NCI-H1694 treated with DMSO at 0.1 percent for 48 hours (cell line): ENCODE data around the gene PLOD2.

ENCODE experiments used
- DNase-seq: peaks from one replicate; lab custom pipeline; 2025; lab: John Stamatoyannopoulos, UW

PLOD2 gene

DNA sequence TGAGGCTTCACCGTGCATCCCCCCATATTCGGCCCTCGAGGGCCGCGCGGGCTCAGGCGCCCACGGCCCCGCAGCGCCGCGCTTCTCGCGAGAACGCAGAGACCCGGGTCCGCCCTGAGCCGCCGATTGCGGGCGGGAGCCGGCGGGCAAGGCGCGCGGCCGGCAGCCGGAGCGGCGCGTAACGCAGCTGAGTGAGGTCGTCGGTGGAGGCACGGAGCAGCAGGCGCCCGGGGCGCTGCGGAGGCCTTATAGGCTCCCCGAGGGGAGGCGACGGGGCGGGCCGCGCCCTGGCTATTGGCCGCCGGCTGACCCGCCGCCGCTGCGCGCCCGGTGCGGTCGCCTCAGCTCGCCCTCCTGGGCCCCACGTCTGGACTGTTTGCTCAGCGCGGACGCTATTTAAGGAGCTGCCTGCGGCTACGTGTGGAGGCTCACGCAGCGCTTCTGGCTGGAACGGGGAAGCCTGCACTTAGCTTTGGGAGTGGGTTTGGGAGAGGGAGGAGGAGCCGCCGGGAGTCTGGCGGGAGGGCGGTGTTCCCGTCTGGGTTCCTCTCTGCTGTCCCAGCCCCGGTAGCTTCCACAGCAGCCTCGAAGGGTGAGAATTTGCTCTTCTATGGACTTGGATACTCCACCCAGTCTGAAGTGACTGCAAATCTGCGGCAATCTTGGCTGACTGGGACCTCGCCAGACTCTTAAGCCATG is at the start of gene PLOD2:
PLOD2 (minus strand) TSS at position 221 of the 699 bp plus-strand sequence; CDS start at position 26, 195 bp downstream.
- DNase-seq, result peak; percentile 35

DNA sequence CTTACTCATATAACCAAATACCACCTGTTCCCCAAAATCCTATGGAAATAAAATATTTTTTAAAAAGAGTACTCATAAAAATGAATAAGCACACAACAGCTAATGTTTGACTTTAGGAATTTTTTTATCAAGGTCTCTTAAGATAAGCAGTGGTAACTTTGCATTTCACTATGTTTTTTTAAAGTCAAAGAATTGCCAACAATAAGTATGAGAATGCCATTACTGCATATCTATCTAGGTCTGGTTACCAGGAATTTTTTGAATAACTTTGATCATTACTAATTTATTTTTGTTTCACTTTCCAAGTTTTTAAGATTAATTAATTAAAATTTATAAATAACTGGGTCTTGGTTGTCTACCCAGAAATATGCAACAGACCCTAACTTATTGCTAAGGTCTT is 48.4 kb upstream of the PLOD2 start:
- DNase-seq, result no peak

DNA sequence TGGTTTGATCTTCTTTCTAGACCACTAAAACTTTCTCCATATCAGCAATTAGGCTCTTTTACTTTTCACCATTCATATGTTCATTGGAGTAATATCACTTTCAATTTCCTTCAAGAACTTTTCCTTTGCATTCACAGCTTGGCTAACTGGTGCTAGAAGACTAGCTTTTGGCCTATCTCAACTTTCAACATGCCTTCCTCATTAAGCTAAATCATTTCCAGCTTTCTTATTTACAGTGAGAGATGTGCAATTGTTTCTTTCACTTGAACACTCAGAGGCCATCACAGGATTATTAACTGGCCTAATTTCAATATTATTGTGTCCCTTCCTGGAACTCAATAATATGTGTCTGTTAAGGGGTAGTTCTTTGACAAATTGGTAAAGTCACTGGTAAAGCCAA is 42.8 kb upstream of the PLOD2 start:
- no peak for DNase-seq

DNA sequence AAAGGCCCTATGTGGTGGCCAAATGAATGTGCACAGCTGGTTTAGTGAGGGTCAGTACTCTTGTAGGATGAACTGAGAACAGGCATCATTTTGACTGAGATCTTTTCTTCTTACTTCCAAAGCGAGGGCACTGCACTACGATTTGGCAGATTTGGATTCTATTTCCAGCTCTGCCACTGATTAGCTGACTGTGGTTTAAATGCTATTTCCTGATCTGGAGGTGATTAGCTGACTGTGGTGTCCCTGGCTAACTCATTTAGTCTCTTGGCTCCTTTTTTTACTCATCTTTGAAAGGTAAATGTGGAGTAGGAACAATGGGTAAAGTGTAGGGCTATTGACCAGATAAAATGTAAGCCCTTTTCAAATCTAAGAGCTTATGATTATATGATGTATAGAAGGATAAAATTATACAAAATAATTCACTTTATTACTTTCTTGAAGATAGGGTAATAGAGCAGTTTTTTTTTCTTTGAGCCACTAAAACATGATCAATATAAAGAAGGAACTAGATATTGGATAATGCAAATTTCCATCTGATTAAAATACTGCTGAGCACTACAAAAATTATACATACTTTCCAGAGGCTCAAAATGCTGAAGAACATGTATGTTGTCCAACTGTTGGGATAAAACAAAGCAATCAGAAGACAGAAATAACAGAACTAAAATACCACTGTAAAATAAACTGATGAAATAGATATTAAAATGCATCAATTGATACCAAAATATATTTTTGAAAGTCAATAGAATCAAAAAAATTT is 39.7 kb upstream of the PLOD2 start:
- no peak for DNase-seq

DNA sequence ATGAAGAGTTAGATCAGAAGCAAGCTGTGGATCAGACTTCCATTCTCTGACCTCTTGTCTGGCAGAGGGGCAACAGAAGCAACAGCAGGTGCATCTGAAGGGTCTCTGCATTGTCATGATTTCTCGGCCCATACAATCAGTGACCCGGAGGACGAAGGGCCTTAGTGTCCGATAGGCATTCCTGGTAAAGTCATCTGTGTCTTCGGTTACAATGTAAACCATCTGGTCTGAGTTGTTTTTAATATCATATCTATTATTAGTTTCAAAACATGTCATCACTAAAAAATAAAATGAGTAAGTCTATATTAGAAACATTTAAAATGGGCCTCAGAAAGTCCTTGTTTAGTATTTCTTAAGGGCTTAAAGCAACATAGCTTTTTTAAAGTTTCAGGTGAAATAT is 38.8 kb upstream of the PLOD2 start:
- DNase-seq, result no peak

DNA sequence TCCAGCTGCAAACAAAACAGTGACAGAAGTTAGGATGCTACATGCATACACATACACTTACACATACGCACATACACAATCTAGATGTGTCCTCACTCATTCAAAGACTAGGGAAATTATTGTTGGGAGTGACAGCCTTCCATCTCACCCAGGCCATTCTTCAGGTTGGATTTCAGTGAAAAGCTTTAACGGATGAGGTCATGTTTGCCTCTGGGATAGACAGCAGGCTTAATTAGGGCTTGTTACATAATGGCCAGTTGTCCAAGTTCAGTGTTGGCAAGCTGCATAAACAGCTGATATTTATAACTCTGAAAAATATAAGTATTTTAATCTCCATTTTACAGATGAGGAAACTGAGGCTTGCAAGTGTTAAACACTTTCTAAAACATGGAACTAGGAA is 35.8 kb upstream of the PLOD2 start:
- DNase-seq, result no peak

DNA sequence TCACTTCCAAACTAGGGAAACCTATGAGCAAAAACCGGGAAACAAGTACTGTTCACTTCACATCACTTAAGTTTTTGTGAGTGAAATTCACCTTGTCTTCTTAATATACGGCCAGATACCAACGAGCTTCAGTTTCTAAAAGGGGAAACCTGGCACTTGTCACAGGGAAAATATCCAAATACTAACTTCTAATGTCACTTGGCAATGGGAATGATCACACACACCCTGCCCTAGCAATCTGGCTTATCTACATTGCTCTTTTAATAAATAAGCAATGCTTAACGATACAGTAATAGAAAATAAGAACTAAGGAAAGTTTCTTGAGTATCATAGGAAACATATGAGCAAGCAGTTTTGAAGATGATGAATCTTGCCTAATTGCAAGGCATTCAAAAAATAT is 34.6 kb upstream of the PLOD2 start:
- no peak for DNase-seq

DNA sequence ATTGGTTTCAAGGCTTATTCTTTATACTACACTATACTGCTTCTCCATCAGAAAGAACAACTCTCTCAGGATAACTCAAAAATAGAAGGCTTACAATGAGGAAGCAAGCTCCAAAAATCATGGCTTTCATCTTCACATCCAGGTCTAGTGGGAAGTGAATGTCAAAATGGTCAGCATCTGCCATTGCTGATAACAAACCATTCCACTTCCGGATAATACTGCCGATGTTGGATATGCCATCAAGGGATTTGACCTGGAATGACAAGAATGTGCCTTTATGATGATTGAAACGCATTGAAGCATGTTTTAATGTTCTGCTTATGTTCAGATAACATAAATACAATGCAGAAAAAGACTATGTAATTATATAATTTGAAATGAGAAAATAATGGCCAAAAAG is 34.0 kb upstream of the PLOD2 start:
- no peak for DNase-seq

DNA sequence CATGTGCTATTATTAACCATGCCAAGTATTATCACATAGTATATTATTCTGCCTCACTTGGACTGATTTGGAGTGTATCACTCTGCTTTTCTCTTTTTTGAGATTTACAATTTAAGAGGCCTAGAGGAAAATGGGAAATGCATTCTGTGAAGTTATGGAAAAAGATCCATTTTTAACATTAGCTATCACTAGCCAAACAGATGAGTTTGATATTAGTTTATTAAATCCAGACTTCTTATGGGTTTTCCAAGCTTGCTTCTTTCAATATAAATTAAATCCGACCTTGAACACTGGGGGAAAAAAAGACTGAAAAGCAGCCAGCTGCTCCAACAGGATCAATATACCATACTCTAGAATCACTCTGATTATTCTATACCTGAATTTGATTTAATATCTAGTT is 30.1 kb upstream of the PLOD2 start:
- no peak for DNase-seq

DNA sequence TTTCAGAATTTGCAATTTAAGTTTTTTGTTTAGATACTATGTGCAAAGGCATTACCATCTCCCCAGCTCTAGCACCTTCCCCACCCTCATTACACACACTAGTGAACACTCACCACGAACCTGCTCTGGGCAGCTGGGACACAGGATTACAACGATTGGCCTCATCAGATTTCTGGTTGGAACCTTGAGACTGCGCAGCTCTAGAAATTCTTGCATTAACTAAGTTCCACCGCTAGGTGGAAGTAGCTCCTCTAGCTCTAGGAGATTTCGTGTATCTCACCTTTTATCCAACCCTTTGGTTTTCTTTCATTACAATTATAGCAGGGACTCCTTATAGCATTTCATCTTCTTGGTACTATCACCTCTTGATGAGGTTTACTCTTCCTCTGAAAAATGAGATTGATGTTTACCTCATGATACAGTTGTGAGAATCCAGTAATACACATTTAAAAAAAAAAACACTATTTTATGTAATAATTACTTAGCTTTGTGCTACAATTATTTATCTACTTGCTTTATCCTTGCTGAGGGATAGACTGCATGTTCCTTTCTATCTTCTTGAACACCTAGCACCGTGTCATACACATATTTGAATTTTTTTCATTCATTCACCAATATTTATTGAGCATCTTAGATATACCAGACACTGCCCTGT is 28.7 kb upstream of the PLOD2 start:
- peak; percentile 74 for DNase-seq

DNA sequence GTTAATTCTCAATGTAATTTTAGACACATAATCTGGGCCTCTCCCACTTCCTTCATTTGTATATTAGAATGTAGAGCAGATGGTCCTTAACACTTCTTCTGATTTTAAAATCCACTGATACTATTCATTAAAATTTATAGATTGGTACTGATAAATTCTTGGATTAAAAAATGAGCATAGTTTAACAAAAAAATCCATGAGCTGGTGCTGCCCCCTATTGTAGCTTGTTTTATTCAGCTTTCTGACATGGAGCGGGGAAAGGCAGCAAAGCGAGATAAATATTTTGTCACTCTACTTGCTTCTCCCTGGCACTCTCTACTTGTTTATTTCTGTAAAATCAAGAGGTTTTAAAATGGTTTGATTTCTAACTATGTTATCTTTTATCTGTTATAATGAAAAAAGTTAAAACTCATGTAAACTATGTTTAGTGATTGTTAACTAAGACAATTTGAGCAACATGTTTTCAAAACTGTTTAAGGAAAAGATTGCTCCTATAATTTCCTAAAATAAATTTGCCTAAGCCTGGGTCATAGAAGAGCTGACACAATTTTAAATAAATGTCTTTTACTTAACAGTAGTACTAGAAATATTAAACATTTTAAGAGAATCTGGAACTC is 26.5 kb upstream of the PLOD2 start:
- peak; percentile 31 for DNase-seq

DNA sequence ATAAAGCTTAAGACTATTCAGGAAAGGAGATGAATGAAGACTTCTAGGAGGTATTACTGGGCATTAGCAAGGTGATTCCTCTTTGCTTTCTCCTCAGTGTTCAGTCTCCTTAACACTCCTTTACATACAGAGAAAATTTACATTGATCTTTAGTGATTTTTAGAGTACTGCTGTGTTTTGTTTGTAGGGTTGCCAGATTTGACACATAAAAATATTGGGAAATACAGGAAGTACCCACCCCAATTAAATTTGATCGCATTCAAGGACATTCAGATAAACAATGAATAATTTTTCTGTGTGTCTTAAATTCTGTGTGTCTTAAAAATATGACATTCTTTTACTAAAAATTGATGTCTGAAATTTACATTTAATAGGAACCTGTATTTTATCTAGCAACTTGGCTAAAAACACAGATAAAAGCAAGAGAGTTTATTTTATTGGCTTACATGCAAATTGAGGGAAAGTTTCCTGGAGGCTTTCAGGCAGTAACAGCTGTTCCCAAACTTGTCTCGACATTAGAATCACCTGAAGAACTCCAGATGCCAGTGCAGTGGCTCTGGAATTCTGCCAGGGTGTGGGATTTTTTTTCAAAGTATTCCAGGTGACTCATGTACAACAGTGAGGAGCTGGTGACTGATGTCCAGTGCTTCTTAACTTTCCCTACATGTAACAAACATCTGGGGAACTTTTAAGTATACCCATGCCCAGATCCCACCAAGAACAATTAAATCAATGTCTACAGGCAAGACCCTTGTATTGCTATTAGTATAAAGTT is 23.4 kb upstream of the PLOD2 start:
- no peak for DNase-seq

DNA sequence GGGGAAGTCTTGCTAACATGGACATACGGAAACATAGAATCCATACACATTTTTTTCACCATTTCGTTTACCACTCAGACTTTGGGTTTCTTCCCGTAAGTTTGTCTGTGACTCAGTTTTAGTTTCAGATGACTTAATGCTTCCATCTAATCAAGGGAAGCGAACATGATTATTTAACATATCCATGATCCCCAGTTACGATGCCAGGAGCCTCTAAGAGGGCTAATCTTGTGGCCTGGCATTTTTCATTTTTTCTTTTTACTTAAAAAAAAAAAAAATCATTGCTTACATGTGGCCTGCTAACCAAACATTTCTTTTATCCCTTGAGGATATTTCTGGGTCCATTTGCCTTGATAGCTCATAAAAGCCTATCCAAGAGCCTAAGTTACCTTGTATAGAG is 20.2 kb upstream of the PLOD2 start:
- DNase-seq, result no peak

DNA sequence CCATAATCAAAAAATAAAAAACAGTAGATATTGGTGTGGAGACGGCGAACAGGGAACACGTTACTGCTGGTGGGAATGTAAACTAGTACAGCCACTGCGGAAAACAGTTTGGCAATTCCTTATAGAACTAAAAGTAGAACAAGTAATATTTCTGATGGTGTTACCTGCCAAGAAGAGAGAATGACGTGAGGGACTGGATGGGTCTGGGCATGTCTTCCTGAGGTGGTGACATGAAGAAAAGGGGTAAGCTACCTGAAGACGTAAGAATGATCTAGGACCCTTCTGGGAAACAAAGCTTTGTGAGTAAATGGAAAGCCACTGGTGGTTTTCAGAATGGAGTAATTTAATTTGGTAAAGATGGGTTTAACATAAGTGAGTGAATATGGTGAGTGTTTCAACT is 19.4 kb upstream of the PLOD2 start:
- no peak for DNase-seq

DNA sequence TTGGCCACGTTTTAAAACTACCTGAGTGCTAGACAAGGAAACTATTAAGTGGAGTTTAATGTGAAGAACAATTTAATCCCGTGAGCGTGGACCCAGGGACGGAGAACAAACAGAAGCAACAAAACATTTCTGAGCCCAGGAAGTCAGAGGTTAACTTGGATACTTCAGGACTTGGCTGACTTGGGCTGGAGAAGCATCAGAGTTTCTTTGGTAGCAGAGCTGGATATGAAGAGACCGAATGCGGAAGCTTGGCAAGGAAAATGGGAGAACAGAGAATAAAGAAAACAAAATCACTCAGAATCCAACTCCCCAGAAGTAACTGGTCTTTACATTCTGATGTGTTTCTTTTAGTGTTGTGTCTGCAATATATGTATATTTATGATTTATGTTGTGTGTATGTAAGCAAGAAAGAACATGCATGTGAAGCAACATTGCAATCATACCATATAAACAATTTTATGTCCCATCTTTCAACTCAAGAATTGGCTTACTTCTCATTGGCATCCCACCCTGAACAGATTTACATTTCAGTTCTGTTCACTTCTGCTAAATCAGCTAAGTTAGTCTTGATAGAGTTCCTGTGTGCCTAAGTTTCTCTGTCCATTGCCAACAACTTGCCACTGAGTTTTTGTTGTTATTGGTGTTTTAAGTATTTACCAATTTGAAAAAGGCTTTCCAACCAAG is 17.2 kb upstream of the PLOD2 start:
- DNase-seq, result no peak

DNA sequence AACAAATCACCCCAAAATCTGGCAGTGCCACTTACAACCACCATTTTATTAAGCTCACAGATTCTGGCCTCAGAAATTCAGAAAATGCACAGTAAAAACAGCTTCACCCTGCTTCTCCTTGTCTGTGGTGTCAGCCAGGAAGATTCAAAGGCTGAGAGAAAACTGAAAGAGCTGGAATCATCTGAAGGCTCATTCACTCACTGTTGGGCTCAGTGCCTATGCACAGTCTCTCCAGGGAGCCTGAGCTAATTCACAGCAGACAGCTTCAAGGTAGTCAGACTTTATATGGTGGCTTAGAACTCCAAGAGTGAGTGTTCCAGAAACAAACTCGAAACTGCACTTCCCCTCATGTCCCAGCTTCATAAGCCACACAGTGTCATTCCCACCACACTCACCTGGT is 16.5 kb upstream of the PLOD2 start:
- no peak for DNase-seq

DNA sequence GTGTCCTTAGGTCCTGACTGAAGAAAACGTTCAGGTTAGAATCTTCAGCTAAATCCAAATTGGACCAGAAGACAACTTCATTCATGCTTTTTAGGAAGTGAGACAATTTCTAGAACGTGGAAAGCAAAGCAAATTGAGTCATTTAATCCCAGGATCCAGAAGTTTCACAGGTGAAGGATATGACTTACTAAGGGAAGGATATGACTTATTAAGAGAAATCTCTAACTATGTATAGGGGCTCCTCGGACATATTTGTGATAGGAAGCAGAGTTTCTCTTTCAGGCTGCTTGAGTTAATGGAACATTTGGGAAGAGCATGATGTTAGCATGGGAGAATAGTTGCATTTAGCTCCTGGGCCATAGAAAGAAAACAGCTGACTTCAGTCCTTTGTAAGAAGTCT is 16.1 kb upstream of the PLOD2 start:
- DNase-seq, result no peak

DNA sequence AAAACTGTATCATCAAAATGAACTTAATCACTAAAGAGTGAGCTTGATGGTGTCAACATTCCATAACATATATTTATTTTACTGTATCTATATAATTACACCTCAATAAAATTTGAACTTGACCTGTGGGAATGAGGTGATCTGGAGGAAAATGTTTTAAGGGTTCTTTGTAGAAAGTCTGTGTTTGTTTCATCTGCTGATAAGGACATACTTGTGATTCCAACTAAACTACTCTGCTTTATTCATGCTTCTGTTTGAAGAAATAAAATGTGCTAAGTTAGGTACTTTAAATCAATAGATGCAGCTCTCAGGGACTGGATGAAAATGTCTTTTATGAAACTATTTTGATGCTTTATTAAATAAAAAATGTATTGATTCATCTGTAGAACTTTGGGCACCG is 11.6 kb upstream of the PLOD2 start:
- no peak for DNase-seq

DNA sequence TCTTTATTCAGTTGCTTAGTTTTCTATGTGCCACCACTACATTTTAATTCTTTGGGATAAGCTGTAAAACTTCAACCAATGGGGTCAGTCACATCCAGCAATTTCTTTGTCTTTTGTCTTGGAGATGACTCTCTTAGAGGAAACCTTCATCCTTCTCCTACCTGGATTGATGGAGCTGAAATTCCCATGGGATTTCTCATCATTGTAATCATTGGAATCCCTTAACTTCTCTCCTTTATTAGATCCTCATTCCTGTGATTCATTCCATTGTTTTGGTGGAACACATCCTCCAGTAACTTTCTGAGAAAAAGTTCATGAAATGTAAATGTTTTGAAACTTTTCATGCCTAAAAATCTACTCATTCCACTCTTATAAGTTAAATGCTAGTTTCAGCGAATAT is 9.6 kb upstream of the PLOD2 start:
- no peak for DNase-seq

DNA sequence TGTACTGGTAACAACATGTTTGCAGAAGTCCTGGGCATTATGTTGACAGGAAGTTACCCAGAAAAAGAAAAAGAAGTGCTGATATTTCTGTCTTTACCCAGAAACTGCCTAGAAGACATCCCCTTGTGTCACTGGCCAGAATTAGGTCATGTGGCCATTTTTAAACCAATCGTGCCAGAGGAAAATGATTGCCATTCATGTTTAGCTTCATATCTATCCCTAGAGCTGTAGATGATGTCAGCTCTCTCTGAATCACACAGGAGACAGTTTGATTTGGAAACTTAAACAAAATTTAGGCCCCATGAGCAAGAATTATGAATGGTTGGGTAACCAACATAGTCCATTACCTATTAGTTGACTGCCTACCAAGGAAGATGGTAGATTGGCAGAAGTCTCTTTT is 8.9 kb upstream of the PLOD2 start:
- DNase-seq, result no peak

DNA sequence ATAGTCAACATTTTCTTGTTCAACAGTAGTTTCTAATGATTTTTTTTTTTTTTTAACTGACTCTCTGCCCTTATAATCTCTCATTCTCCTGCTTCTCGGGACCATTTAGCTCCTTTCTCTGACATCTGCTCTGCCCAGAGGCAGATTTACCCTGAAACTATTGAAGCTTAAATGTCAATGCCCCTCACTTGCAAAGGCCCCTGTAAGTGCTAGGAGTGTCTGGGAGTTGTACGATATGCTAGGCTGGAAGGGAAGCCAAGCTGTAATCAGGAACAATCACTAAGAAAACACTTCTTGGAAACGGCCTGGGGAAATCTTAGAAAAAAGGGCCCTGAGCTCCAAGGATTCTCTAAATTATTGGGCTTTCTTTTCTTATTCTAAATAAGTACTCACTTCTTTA is 5.8 kb upstream of the PLOD2 start:
- DNase-seq, result no peak

DNA sequence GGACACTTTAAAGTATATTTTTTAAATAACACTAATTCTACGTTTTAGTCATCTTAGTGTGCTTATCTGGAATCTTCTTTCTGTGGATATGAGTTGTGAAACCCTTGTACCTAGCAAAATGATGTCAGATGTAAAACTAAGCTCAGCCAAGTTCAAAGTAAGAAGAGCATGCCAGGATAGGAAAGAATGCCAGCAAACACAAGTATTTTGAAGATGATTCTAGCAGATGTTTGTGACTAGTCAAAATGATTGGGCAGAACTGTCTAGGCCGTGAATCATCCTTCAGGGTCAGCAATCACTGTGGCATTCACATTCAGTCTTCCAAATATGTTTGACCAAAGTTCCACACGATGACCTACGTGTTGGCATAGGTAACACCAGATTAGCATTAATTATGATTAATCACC is 5.4 kb upstream of the PLOD2 start:
- DNase-seq, result no peak
